GM12878 (cell line): Measurements from ENCODE around the gene PAQR5. TPM values are rescaled to one million over a fixed set of nuclear protein-coding genes. Genes with fewer than 3 reads are reported as not detected.
"Not testable (repeated sequence)": the region's sequence is repeated elsewhere in the genome, so short reads cannot be mapped to it uniquely, and the experiment has no call there.

ENCODE experiments used
- ATAC-seq: fragments of 200-7000 bp; cut with Tn5 transposase; 3 replicates; pipeline ENCODE4 v1.9.1; 2020; ENCODE audit warnings: mild to moderate bottlenecking, moderate library complexity
- BruUV-seq: library from RNA; stranded (reverse); fragments of 400-500 nt; replicated peaks from 2 replicates; lab custom pipeline; 2021; lab: Mats Ljungman, UMichigan
- CTCF ChIA-PET: fragments of 300-600 bp; sonication (Branson Sonifier 250); formaldehyde crosslinking; extraction: SDS; loops from one replicate; lab custom pipeline; 2021; ENCODE audit warnings: inconsistent platforms; lab: Yijun Ruan, JAX
- POLR2A ChIA-PET: fragments of 350-600 bp; formaldehyde crosslinking; extraction: SDS; loops from one replicate; lab custom pipeline; 2021; ENCODE audit warnings: inconsistent platforms; lab: Charles Lee
- RAD21 ChIA-PET: fragments of 300-600 bp; sonication (Branson Sonifier 250); formaldehyde crosslinking; loops from one replicate; lab custom pipeline; 2023; ENCODE audit warnings: antibody characterized with exemption; ENCODE audit not compliant: unreplicated experiment; lab: Charles Lee
- SMC1A ChIA-PET: fragments of 300-600 bp; sonication (Branson Sonifier 250); formaldehyde crosslinking; loops from one replicate; lab custom pipeline; 2023; ENCODE audit not compliant: unreplicated experiment, uncharacterized antibody; lab: Charles Lee
- DNase-seq: peaks from one replicate; pipeline ENCODE4 v3.0.0-alpha.2; 2011; ENCODE audit warnings: low read depth, low spot score
- FAIRE-seq: peaks from 3 replicates; lab custom pipeline; 2011; peaks lifted over from hg19 to GRCh38; lab: Jason Lieb, UNC
- H2AFZ ChIP-seq: 2 replicates; pipeline ENCODE4 v1.6.0; 2011; ENCODE audit warnings: low read depth, low read length, control low read depth; ENCODE audit not compliant: control insufficient read depth
- H3K27ac ChIP-seq: 2 replicates; pipeline ENCODE4 v1.5.1; 2011; ENCODE audit warnings: control low read depth; ENCODE audit not compliant: control insufficient read depth, insufficient read depth
- H3K27me3 ChIP-seq, 2 experiments: replicated peaks in 1 of 2; 2 replicates each; pipeline versions ENCODE4 v1.6.0 to v1.6.1; 2011; ENCODE audit warnings: low read length in 1 of 2; ENCODE audit not compliant: control insufficient read depth in 2 of 2, insufficient read depth in 2 of 2
- H3K36me3 ChIP-seq, 2 experiments: 2 replicates each; pipeline ENCODE4 v1.5.1; 2011; ENCODE audit warnings: low read length in 1 of 2; ENCODE audit not compliant: control insufficient read depth in 2 of 2, insufficient read depth in 2 of 2
- H3K4me1 ChIP-seq: 2 replicates; pipeline ENCODE4 v1.6.1; 2011; ENCODE audit warnings: mild to moderate bottlenecking, low read length, moderate library complexity, mixed read lengths; ENCODE audit not compliant: control insufficient read depth, insufficient read depth
- H3K4me2 ChIP-seq: 2 replicates; pipeline ENCODE4 v1.6.0; 2011; ENCODE audit warnings: control low read depth; ENCODE audit not compliant: control insufficient read depth, insufficient read depth
- H3K4me3 ChIP-seq: fragments of 200-600 bp; sonication (generic); 2 replicates; pipeline ENCODE4 v1.5.1; 2016
- H3K79me2 ChIP-seq: 2 replicates; pipeline ENCODE4 v1.6.0; 2011; ENCODE audit warnings: low read length; ENCODE audit not compliant: control insufficient read depth, insufficient read depth
- H3K9ac ChIP-seq: 2 replicates; pipeline ENCODE4 v1.8.0; 2011; ENCODE audit warnings: low read length, control low read depth, mixed read lengths; ENCODE audit not compliant: control insufficient read depth, insufficient read depth
- H3K9me3 ChIP-seq: replicated peaks from 3 replicates; pipeline ENCODE4 v1.5.1; 2011; ENCODE audit warnings: mild to moderate bottlenecking, low read length; ENCODE audit not compliant: control insufficient read depth, insufficient read depth
- H4K20me1 ChIP-seq: 2 replicates; pipeline ENCODE4 v1.6.0; 2011; ENCODE audit not compliant: control insufficient read depth, insufficient read depth
- CHD4 ChIP-seq: fragments of 200-600 bp; sonication (generic); IDR thresholded peaks from 2 replicates; pipeline ENCODE4 v1.6.1; 2016; ENCODE audit warnings: mild to moderate bottlenecking
- EP300 ChIP-seq, 2 experiments: fragments of 150-350 bp in 1 of 2; IDR thresholded peaks; 2 replicates each; pipeline ENCODE4 v1.6.1; 2011 to 2012; ENCODE audit warnings: low read depth in 2 of 2, low read length in 2 of 2, borderline replicate concordance in 1 of 2, improper control_type of control experiment in 1 of 2, inconsistent platforms in 1 of 2; ENCODE audit not compliant: control insufficient read depth in 1 of 2
- MEF2A ChIP-seq: IDR thresholded peaks from 2 replicates; pipeline ENCODE4 v1.6.1; 2011; ENCODE audit warnings: low read depth, mild to moderate bottlenecking, low read length, moderate library complexity; ENCODE audit not compliant: insufficient read depth
- MYC ChIP-seq: IDR thresholded peaks from 2 replicates; pipeline ENCODE4 v1.6.1; 2011; ENCODE audit warnings: mild to moderate bottlenecking, low read length, moderate library complexity, inconsistent platforms; ENCODE audit not compliant: insufficient read depth, insufficient replicate concordance, insufficient read length, severe bottlenecking
- NFIC ChIP-seq: IDR thresholded peaks from 2 replicates; pipeline ENCODE4 v1.6.1; 2012; ENCODE audit warnings: low read depth, mild to moderate bottlenecking, inconsistent platforms, low read length, moderate library complexity
- POU2F2 ChIP-seq: IDR thresholded peaks from 3 replicates; pipeline ENCODE4 v1.6.1; 2011; ENCODE audit warnings: low read depth, mild to moderate bottlenecking, low read length, borderline replicate concordance
- ZNF217 ChIP-seq: fragments of 450-650 bp; IDR thresholded peaks from 2 replicates; pipeline ENCODE4 v1.6.1; 2017; ENCODE audit warnings: antibody characterized with exemption, mild to moderate bottlenecking
- ZNF274 ChIP-seq: IDR thresholded peaks from one replicate; pipeline ENCODE4 v1.8.0; 2011; ENCODE audit not compliant: insufficient read length, insufficient read depth
- WGBS: methylation state at CpG from one replicate; pipeline ENCODE4 v1.1.6; 2016; ENCODE audit warnings: low lambda C conversion rate; ENCODE audit not compliant: insufficient replicate concordance, insufficient coverage; ENCODE audit errors: missing lambda C conversion rate; 5-methylcytosine and 5-hydroxymethylcytosine counted together
- in situ Hi-C: fragments of 300-500 bp; cut with MboI; formaldehyde crosslinking; loops from 9 replicates; pipeline ENCODE4 v1.14.3; 2018; ENCODE audit warnings: mixed read lengths
- intact Hi-C: fragments of 100-400 bp; cut with micrococcal nuclease; formaldehyde crosslinking; loops from one replicate; pipeline ENCODE4 v1.14.2; 2022; ENCODE audit not compliant: unreplicated experiment
- polyA plus RNA-seq, 11 experiments: library from polyadenylated mRNA; depleted of rRNA in 4 of 11; unstranded in 6 of 11; stranded (reverse) in 5 of 11; fragments of >200 nt; fragmentation: Nextera tagmentation in 4 of 11; fragmentation: Illumina TruSeq in 1 of 11; extraction: Ambion mirVana in 4 of 11; extraction: Trizol in 1 of 11; gene quantifications; 1 replicate in 1 of 11; 2 replicates in 10 of 11; pipeline versions ENCODE4 v1.2.1 to v1.2.3, GENCODE V29; 2011 to 2016; ENCODE audit warnings: inconsistent platforms in 2 of 11, missing spikeins in 2 of 11, low read depth in 1 of 11
- total RNA-seq, 4 experiments: library from RNA; depleted of rRNA in 3 of 4; stranded (reverse); fragments of >200 nt in 3 of 4; fragmentation: Illumina TruSeq in 1 of 4; extraction: Trizol in 1 of 4; gene quantifications; 2 replicates each; pipeline versions ENCODE4 v1.2.1 to v1.2.3, GENCODE V29; 2013 to 2021
- TF ChIP-seq, protein P1 (sequence below): fragments of 450-650 bp; IDR thresholded peaks from 2 replicates; pipeline ENCODE4 v1.6.1; 2017; ENCODE audit warnings: mild to moderate bottlenecking, low read depth, inconsistent platforms; ENCODE audit not compliant: poor library complexity, severe bottlenecking

PAQR5 gene
- total and polyA plus RNA-seq, 10 of the 15 experiments (the other 5 are each of a cell fraction or from before 2014, with no cell fraction given) = 0.02 to 0.03 TPM; not detected in 8

DNA sequence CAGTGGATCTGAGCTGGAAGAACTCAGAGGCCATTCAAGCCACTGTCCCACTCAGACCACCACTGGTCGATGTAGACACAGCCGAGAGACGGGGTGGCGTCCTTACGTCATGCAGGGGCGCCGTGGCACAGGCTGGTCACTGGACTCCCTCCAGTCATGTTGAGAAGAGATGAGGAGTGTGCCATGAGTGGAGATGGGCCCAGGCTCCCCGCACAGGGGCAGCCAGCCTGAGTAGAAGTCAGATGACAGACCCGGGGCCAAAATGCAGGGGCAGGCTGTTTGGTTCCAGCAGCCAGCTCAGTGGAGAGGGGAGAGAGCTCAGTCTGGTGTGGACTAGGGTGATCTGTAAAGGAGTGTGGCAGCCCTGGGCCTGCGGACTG lies 82.0 kb downstream of the PAQR5 start (continued):
- TF ChIP-seq EP300 (IDR thresholded peaks at IDR 0.05; ENCODE audit: borderline replicate concordance in 1 of 2, control insufficient read depth in 1 of 2, low read depth in 2 of 2, low read length in 2 of 2) = no peak
- TF ChIP-seq POU2F2 = no peak
- no peak for TF ChIP-seq CHD4
- no peak for TF ChIP-seq MYC
- TF ChIP-seq MEF2A = no peak
- no peak for TF ChIP-seq NFIC
- TF ChIP-seq, protein P1, sequence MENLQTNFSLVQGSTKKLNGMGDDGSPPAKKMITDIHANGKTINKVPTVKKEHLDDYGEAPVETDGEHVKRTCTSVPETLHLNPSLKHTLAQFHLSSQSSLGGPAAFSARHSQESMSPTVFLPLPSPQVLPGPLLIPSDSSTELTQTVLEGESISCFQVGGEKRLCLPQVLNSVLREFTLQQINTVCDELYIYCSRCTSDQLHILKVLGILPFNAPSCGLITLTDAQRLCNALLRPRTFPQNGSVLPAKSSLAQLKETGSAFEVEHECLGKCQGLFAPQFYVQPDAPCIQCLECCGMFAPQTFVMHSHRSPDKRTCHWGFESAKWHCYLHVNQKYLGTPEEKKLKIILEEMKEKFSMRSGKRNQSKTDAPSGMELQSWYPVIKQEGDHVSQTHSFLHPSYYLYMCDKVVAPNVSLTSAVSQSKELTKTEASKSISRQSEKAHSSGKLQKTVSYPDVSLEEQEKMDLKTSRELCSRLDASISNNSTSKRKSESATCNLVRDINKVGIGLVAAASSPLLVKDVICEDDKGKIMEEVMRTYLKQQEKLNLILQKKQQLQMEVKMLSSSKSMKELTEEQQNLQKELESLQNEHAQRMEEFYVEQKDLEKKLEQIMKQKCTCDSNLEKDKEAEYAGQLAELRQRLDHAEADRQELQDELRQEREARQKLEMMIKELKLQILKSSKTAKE = no peak
- TF ChIP-seq ZNF217 = no peak
- no peak for TF ChIP-seq ZNF274

DNA sequence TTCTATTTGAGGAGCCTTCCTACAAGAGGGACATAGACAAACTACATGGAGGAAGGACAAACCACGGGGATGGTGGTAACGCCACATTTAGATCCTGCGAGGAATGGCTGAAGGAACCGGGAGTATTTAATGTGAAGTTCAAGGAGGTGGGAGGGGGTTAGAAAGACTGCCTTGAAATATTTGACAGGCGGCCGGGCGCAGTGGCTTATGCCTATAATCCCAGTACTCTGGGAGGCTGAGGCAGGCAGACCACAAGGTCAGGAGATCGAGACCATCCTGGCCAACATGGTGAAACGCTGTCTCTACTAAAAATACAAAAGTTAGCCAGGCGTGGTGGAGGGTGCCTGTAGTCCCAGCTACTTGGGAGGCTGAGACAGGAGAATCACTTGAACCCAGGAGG lies 83.5 kb downstream of the PAQR5 start:
- CTCF ChIA-PET = interaction anchor here (1.4 kb wide), 1 partner anchor 13 kb away, joined by 7 read pairs; no protein-coding TSS in a partner anchor
- not testable (repeated sequence) for FAIRE-seq, BruUV-seq

DNA sequence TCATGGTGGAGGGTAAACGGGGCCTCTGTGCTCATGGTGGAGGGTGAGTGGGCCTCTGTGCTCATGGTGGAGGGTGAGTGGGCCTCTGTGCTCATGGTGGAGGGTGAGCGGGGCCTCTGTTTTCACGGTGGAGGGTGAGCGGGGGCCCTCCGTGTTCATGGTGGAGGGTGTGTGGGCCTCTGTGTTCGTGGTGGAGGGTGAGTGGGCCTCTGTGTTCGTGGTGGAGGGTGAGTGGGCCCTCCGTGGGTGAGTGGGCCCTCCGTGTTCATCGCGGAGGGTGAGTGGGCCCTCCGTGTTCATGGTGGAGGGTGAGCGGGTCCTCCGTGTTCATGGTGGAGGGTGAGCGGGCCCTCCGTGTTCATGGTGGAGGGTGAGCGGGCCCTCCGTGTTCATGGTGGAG lies 85.4 kb downstream of the PAQR5 start:
- ATAC-seq, H3K4me2 ChIP-seq, SMC1A ChIA-PET, H3K27ac ChIP-seq, H3K4me3 ChIP-seq, in situ Hi-C loops, H4K20me1 ChIP-seq, POLR2A ChIA-PET, H3K9ac ChIP-seq, H3K36me3 ChIP-seq, H3K4me1 ChIP-seq, intact Hi-C loops, RAD21 ChIA-PET, DNase-seq, BruUV-seq, H3K79me2 ChIP-seq, FAIRE-seq, H3K27me3 ChIP-seq, H2AFZ ChIP-seq, H3K9me3 ChIP-seq: not testable (repeated sequence)
- 56% methylated on average over 13 of the region's 18 CpGs for WGBS
- CTCF ChIA-PET = interaction anchor here (1.4 kb wide), 1 partner anchor 10 kb away, joined by 4 read pairs; no protein-coding TSS in a partner anchor

More for the DNA sequence above, 83.5 kb downstream of the PAQR5 start:
- SMC1A ChIA-PET, H4K20me1 ChIP-seq, H3K27ac ChIP-seq, H3K4me2 ChIP-seq, RAD21 ChIA-PET, DNase-seq, H2AFZ ChIP-seq, H3K4me1 ChIP-seq, H3K4me3 ChIP-seq, in situ Hi-C loops, intact Hi-C loops, H3K9me3 ChIP-seq, H3K27me3 ChIP-seq, H3K36me3 ChIP-seq, H3K79me2 ChIP-seq, ATAC-seq, H3K9ac ChIP-seq, POLR2A ChIA-PET: not testable (repeated sequence)
- WGBS = 41% methylated on average over 10 of the region's 10 CpGs
